ENCODE measurements around the gene MGAT1.
"Not testable (repeated sequence)": the region's sequence is repeated elsewhere in the genome, so short reads cannot be mapped to it uniquely, and the experiment has no call there.

Gene MGAT1

DNA sequence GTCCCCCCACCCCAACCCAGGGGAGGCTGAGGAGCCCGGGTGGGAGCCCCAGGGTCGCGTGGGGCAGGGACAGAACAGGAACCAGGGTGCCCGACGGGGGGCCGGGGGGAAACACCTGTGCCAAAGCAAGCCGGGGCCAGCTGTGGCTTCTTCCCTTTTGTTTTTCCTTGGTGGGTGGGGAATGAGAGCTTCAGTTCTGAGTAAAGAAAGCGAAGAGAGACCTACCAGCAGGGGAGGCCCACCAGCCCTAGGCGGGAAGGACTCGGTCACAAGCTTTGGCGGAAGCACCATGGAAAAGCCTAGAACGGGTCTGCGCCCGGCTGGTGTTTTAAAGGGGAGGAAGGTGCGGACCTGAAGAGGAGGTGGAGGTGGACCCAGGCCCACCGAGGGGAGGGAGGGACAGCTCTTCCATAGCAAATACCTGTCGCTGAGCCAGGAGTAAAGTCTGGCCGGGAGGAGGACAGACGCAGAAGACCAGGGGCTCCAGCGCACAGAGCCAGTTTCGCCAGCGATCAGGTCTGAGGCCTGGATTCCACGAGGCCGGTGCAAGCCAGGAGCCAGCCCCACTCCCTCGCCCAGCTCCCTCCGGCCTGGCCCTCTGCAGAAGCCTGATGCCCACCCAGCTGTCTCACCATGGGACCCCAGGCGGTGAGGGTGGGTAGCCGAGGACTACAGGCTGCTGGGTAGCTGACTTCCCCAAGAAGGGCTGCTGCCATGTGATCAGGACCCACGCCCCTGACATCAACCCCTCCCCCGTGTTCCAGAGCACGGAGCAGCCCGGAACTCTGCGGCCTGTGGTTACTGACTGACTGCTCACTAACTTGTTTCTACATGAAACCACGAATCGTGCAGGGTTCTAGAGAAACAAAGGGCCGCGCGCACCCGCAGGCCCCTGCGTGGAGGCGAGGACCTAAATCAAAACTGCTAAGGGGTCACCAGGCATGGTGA, 849 bp upstream of the MGAT1 start:
- peak; percentile 91 for DNase-seq

DNA sequence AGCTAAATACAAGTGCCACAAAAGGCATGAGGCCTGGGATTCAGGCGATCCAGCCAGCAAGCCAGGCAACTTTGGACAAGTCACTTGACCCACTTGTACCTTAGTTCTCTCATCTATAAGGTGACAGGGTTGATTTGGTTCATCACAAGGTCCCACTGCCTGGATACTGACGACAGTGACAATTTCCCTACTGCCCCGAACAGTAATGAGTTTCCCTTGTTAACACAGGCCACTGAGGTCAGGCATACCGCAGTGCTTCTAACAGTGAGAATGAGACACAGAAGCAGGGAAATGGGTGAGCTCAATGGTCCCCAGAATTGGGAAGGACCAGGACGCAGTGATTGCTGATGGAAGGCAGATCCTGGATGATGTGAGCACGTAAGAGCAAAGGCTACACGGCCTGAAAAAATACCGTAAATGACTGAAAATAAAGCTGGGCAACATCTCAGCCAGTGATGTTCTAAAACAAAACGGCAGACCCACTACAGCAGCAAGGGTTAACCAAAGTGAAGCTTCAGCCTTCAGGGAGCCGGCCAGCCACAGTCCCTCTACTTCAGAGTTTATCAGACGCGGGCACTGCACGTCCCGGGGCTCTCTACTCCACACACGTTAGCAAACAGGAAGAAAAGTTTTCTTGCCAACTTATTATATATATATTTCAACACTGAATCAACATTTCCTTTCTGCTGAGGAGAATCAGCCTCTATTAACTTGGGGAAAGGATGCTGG, 846 bp downstream of the MGAT1 start:
- DNase-seq = no peak

DNA sequence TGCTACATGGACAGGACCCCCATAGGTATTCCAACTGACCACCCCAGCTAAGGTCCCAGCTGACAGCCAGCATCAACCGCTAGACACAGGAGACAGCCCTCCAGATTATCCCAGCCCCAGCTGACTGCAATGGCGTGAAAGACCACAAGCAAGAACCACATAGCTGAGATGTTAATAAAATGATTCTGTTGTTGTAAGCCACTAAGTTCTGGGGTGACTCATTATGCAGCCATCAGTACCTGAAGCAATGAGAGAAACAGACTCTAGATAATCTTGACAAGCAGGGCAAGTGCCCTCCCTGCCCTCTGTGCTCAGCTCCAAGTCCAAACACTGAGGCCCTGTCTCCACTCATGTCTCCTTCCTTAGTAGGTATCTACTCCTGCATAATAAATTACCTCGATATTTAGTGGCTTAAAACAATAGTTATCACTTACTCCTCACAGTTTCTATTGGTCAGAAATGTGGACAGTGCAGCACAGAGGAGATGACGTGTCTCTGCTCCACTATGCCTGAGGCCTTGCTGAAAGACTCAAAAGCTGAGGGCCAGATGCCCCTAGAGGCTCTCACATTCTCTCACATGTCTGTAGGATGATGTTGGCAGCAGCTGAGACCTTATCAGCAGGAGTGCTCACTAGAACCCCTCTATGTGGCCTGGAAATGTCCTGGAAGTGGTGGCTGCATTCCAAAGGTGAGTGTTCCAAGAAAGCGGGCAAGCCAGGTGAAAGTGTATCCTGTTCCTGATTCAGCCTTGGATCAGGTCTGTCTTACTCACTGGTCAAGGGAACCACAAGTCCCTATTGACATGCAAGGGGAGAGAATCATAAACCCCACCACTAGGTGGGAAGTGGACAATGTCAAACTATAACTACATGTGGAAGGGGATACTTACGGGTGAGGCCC, 2.5 kb downstream of the MGAT1 start:
- DNase-seq = no peak

DNA sequence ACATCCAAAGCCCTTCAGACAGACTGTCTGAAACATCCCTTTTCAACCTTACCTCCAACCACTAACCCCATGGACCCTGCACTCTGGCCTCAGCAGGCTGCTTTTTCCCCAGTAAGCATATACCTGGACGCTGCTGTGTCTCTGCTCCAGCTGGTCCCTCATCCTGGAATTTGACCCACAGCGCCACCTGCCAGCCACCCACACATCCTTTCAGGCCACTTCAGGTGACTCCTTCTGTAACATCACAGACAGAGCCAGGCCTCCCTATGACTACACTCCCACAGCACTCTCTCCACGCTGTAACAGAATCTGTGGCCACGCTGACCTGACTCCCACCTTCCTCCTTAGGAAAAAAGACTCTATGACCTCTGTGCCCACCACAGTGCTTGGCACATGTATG, 3.4 kb downstream of the MGAT1 start:
- no peak for DNase-seq

DNA sequence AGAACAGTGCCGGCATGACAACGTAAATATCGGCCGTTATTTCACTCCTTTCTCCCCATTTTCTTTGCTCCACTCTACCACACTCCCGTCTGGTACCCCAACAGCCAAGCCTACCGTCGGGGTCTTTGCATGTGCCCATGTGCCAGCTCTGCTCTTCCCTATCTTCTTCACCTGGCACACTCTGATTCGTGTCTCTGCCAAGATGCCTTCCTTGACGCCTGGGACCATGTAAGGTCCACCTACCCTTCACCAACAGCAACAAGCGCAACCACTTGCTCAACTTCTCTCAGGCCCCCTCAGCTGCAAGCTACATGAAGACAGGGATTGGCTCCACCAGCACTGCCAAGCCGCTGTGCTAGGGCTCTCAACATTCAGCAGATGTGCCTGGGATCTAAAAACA, 4.4 kb downstream of the MGAT1 start:
- no peak for DNase-seq

DNA sequence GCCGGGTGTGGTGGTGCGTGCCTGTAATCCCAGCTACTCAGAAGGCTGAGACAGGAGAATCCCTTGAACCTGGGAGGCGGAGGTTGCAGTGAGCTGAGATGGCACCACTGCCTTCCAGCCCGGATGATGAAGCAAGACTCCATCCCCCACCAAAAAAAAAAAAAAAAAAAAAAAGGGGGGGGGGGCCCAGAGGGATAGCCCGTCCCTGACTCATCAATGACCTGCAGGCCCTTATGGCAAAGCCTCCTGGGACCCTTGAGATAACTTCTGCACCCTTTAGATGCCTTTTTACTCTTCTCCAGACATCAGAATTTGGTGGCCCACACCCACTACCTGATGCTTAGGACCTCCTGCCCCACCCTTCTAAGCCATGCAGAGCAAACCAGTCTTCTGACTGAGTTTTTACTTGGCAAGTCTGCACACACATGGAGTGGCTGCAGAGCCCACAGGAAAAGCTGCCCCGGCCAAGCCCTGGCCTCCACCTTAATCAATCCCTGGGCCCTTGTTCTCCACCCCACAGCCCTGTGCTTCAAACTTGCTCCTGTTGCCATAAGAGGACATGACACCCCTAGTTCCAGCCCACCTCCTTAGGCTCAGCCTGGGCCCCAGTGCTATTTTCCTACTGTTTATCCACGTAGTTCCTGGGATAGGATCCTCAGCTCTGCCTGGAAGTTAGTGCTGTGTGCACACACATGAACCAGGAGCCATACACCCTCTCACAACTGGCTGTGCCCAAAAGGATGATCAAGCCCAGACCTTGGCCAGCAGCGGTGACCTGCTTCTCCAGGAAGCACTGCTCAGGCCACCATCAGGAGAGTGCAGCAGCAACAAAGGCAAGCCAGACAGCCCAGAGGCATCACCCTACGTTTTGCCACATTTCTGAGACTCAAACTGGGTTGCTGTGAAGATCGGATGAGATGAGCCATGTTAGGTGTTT, 5.1 kb downstream of the MGAT1 start:
- DNase-seq = no peak

DNA sequence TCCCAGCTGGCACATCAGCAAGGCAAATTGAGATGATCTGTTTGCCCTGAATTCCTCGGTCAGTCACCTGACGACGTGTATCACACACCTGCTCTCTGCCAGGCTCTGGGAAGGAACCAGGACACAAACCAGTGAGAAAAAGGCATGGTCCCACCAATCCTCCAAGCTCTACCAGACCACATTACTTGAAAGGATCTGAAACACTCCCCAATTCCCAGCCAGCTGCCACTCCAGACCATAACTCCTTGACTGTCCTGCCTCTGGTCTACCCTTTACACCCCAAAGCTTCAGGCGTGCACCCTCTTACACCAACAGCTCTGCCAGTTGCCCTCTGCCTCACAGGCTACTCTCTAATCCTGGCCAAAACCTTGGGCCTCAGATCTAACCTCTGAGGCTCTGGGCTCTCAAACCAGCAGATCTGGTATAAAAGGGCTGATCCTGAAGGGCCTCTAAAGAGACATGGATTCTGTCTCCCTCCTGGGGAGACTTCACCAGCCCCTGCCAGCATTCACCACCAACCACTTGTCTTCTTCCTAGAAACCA, 6.8 kb downstream of the MGAT1 start:
- no peak for DNase-seq

DNA sequence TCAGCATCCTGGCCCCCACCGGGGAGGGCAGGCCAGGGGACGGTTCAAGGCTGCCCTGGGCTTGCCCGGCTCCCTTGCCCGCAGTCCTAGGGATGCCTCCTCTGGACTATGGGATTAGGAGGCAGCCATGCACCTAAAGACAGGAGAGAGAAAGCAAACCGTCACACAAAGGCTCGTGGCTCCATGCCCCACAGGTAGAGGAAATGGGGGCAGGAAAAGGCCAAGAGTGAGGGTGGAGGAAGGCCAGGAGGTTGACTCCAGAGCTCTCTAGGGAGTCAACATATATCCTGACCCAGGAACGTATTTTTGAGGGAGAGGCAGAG, 9.7 kb downstream of the MGAT1 start:
- no peak for DNase-seq

DNA sequence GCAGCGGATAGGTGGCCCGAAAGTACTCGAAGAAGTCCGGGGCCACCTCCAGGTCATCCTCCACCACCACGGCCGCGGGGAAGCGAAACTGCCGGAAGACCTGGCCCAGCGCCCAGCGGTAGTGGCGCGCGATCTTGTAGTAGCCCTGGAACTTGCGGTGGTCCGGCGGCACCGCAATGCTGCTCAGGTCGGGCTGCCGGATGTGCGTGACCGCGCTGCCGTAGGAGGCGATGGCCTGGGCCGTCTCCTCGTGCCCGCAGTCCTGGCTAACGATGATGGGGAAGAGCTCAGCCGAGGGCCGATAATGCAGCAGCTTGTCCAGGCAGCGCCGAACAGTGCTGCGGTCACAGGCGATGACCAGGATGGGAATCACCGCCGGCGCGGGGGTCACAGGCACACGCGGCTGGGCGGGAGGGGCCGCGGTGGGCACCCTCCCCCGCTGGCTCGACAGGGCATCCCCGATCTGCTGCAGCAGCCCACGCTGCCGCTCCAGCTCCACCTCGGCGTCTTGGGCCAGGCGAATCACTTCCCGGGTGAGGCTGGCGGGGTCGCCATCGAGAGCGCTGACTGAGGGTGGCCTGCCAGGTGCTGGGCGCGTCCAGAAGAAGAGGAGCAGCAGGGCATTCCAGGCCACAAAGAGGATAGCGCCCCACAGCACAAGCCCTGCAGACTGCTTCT, 10.2 kb downstream of the MGAT1 start:
- no peak for DNase-seq

DNA sequence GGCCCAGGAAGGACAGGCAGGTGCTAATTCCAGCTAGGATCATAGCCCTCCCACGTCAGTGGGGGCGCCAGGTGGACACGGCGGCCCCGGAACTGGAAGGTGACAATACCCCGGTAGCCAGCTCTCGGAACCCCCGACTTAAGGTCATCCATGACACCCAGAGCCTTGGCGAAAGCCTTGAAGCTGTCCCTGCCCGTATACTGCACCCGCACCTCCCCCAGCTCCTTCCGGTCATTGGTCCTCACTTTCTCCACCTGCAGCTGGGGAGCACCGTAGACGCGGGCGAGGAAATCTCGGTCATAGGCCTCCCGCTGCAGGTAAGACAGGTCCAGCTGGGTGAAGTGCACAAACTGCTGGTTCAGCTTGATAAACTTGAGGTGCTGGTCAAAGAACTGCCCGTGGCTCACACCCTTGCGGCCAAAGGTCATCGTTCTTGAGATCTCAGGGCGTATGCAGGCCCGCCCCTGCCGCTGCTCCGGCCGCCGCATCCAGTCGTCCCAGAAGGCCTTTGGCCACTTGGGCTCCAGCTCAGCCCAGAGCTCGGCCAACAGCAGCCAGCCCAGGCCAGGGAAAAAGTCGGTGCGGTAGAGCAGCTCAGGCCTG, 10.9 kb downstream of the MGAT1 start:
- DNase-seq = no peak

DNA sequence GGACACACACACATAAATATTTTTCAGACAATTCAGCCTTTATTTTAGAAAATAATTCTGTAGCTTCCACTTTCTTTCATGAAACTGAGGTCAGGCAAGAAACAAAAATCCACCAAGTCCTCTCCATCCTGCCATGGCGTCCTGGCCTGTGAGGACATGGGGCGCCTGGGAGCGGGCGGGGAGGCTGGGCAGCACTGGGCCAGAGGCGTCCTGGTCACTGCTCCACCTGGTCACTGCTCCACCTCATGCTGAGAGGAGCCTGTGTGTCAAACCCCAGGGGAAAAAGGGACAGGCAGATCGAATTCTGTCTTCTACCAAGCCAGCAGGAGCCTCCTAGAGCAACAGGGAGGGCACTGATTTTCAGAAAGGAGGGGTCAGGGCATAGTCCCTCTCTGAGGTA, 12.1 kb downstream of the MGAT1 start:
- no peak for DNase-seq

DNA sequence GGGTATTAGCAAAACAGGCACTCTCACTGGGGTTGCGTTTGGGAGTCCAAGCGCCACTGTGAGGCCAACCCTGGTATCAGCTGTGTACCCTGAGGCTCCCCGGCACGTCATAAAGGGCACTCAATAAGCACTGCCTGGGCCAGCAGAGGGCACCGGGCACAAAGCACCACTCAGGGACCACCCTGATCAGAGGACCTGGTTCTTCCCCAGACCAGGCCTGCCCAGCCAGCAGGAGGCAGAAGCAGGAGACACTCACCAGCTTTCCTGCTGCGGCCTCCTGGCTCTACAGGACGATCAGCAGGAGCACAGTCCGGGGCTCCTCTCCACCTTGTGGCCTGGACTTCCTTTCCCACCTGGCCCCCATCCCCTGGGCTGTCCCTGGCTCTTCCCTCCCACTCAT, 12.6 kb downstream of the MGAT1 start:
- peak; percentile 70 for DNase-seq

DNA sequence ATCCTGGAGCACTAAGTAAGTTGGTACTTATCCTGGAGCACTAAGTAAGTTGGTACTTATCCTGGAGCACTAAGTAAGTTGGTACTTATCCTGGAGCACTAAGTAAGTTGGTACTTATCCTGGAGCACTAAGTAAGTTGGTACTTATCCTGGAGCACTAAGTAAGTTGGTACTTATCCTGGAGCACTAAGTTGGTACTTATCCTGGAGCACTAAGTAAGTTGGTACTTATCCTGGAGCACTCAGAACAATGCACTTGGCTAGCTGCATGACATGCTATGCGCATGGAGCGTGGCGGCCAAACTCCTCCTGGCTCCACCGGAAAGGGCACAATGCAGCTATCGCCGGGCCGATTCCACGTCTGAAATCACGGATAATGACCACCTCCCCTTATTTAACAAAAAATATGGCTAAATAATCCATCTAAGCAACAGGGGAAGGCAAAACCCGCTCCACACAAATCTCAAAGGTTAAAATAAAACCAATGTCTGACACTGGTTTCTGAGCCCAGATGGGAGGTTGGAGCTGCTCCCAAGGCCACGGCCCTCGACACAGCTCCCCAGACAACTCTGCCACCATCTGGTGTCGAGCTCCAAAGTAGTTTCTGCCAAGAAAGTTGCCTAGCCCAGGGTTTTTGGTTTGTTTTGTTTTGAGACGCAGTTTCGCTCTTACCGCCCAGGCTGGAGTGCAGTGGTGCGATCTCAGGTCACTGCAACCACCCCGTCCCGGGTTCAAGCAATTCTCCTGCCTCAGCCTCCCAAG, 13.8 kb downstream of the MGAT1 start:
- DNase-seq = not testable (repeated sequence)

DNA sequence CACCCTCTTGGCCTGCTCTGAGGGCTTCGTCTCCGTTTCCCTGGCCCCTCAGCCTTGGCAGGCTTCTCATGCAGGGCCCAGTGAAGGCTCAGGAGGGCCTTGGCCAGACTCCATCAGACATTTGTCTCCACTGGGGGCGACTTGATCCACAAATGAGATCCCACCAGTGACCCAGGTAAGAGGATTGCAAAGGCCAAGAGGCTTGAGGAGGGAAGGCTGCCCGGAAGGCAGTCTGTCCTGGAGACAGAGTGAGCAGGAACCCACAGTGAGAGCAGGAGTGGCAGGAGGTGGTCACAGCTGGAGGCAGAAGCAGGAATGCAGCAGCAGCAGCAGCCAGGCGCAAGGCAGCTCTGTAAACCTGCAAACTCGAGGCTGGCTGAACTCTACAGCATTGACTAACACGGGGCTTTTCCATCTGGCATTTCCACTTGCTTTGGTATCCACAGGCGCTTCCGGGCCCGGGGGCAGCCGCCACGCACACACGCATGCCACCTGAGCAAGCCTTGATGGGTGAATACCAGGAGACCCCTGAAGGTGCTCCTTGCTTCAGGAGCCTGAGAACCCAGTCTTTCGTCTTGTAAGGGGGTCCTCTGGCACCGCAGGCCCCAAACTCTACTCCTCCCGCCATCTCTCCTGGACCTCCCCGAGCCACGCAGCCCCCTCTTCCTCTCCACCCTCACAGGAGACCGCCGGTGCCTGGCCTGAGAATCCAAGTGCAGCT, 14.7 kb downstream of the MGAT1 start:
- DNase-seq = no peak

DNA sequence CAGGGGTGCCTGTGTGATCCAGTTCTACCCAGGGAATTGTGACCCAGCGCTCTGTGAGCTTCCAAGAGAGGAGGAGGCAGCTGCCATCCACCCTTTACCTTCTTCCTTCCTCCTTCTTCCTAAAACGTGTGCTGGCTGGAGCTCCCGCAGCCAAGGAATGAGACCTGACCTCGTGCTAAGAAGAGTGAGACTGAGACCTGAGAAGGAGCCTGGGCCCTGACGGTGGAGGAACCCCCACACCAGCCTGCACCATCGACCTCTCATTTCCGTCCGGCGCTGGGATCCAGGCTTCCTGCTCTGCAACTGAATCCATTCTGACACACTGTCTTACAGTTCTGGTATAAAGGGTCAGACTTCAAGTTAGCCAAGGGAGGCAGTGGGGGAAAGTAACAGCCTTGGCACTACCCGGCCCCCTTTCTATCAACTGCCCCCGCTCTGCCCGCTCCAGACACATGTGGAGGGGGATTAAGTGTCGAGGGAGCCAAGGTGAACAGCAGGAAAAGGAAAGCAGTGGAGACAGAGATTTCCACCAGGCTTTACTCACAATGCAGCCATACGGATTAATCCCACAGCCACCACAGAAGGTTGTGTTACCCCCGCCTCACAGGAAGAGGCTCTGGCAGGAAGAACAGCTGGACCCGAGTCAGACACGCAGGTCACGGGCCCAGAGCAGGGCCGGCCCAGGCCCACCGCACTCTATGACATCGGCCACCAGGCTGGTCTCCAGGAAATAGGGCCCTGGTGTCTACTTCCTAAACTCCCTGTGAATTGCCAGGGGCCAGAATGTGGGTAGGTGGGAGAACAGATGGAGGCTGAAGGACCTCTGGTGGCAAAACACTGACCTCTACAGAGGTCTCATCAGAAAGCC, 15.8 kb downstream of the MGAT1 start:
- no peak for DNase-seq

DNA sequence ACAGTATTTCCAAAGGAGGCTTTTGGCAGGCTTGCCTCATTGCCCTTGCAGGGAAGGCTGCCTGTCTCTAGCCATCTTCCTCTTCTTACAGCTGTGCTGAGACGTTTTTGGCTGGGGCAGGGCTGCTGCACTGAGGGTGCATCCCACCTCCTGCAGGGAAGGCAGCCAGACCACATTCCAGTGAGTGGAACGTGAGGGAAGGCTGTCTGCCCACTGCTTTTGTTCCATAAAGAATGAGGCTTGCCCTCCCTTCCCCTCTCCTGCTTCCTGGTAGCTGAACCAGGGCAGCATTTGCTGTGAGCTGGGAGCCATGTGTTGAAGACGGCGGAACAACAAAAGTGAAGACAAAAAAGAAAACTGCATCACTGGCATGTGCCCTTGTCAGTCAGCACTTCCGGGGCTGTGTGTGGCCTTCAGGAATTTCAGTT, 16.8 kb downstream of the MGAT1 start:
- no peak for DNase-seq

DNA sequence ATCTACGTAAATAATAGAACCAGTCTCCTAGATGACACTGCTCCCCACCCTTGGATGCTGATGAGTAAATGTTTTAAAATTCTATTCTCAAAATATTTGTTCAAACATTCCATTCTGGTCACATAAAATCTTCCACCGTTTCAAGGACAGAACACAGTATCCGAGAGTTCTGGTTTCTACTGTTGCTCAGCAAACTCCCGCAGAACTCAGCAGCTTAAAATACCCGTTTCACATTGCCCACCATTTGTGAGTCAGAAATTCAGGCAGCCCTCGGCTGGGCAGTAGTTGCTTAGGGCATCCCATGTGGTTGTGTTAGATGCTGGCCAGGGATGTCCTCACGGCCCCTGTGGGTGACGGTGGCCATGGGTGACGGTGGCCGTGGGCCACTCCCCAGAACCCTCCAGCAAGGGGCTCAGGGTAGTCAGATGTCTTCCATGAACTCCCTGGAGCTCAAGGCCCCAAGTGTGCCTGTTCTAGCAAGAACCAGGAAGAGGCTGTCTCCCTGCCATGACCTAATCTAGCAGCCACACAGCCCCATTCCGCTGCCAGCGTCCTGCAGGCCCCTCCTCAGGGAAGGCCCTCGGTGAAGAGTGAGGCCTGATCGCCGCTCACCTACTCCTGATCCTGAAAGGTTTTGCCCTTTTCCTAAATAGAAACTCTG, 17.4 kb downstream of the MGAT1 start:
- no peak for DNase-seq
